Coronary artery (tissue), 2 donors: Measurements from ENCODE around the gene RAB28.

Source experiments
- DNase-seq: peaks from one replicate; pipeline ENCODE4 v3.0.0-alpha.2; 2017; ENCODE audit warnings: low spot score
- H3K27ac ChIP-seq, 2 donors: fragments of 200-600 bp; sonication (generic); one replicate each; pipeline ENCODE4 v1.5.1; 2016 to 2019
- H3K4me3 ChIP-seq: fragments of 200-600 bp; sonication (generic); 2 replicates; pipeline ENCODE4 v1.5.1; 2016; ENCODE audit warnings: mild to moderate bottlenecking, moderate library complexity
- TF ChIP-seq, protein P1 (sequence below): fragments of 200-600 bp; sonication (generic); IDR thresholded peaks from one replicate; pipeline ENCODE4 v1.5.1; 2019; ENCODE audit warnings: antibody characterized with exemption

RAB28 gene

DNA sequence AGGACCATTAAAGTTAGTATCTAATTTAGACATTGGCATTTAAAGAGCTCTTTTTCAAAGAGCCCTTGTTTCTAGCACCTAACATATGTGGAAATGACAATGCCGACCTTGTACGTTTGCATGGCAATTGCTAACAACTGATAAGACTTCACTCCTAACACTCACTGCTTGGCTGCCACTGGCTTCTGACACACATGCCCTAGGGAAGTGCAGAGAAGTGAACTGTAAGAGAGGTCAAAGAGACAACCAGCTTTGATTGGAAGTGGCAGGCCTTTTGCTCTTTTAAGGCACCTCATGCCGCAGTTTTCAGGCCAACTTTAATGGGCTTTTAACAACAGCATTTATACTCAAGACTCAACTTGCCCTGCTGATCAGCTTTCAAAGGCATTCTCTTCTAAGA lies 158.4 kb downstream of the RAB28 start:
- Histone ChIP-seq H3K27ac (no peak overlapping the region), H3K4me3 (no peak overlapping the region)
- DNase-seq = no peak
- TF ChIP-seq, protein P1, sequence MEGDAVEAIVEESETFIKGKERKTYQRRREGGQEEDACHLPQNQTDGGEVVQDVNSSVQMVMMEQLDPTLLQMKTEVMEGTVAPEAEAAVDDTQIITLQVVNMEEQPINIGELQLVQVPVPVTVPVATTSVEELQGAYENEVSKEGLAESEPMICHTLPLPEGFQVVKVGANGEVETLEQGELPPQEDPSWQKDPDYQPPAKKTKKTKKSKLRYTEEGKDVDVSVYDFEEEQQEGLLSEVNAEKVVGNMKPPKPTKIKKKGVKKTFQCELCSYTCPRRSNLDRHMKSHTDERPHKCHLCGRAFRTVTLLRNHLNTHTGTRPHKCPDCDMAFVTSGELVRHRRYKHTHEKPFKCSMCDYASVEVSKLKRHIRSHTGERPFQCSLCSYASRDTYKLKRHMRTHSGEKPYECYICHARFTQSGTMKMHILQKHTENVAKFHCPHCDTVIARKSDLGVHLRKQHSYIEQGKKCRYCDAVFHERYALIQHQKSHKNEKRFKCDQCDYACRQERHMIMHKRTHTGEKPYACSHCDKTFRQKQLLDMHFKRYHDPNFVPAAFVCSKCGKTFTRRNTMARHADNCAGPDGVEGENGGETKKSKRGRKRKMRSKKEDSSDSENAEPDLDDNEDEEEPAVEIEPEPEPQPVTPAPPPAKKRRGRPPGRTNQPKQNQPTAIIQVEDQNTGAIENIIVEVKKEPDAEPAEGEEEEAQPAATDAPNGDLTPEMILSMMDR = no peak

DNA sequence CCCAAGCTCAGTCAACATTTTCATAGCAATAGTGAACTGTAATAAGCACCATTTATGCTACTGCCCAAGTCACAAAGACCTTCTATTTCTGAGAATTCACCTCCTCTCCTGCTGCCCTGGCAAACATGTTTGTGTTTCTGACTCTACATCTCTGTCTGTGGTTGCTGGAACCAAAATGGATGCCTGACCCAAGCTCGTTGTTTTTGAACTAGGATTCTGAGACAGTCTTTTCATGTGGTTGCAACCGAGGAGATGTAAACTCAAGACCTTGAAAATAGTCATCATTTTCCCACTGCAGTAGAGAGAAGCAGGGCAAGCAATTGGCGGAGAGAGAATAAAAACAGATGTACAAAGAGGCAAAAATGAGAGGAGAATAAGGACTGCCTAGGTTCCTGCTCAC lies 160.2 kb downstream of the RAB28 start:
- DNase-seq = no peak
- TF ChIP-seq, protein P1 = no peak
- no peak overlapping the region for H3K27ac ChIP-seq

GRCh38 chr4:13322681-13323101 lies 161.4 kb downstream of the RAB28 start:
- DNase-seq = no peak
- Histone ChIP-seq H3K4me3 (no peak overlapping the region), H3K27ac (no peak overlapping the region)
- TF ChIP-seq, protein P1 = no peak

More for the DNA sequence above, 160.2 kb downstream of the RAB28 start:
- no peak overlapping the region for H3K4me3 ChIP-seq
